Spleen (tissue), 11 donors: Measurements from ENCODE around the gene RIPK3. TPM values are rescaled to one million over a fixed set of nuclear protein-coding genes. Genes with fewer than 3 reads are reported as not detected.
A peak's percentile ranks its signal among the peaks of the same experiment; 100 is the strongest.

Experiments used
- DNase-seq: peaks from one replicate; pipeline ENCODE4 v3.0.0-alpha.2; 2020
- H3K27ac ChIP-seq, 8 donors: fragments of 200-600 bp; sonication (generic) in 7 of 8; 1 replicate in 4 of 8; 2 replicates in 4 of 8; pipeline versions ENCODE4 v1.5.0 to v1.8.0; 2016 to 2021; ENCODE audit warnings: inconsistent platforms in 4 of 8, mild to moderate bottlenecking in 4 of 8, moderate library complexity in 1 of 8
- H3K27me3 ChIP-seq, 7 donors: fragments of 200-600 bp; sonication (generic) in 6 of 7; replicated peaks in 1 of 7; 1 replicate in 4 of 7; 2 replicates in 3 of 7; pipeline versions ENCODE4 v1.5.0 to v1.8.0; 2016 to 2021; ENCODE audit warnings: inconsistent platforms in 3 of 7, mild to moderate bottlenecking in 1 of 7
- H3K36me3 ChIP-seq, 6 donors: fragments of 200-600 bp; sonication (generic) in 5 of 6; 1 replicate in 4 of 6; 2 replicates in 2 of 6; pipeline versions ENCODE4 v1.5.0 to v1.8.0; 2016 to 2021; ENCODE audit warnings: inconsistent platforms in 2 of 6
- H3K4me1 ChIP-seq, 6 donors: fragments of 200-600 bp; sonication (generic) in 5 of 6; 1 replicate in 3 of 6; 2 replicates in 3 of 6; pipeline versions ENCODE4 v1.5.0 to v1.8.0; 2016 to 2021; ENCODE audit warnings: inconsistent platforms in 3 of 6
- H3K4me3 ChIP-seq, 8 donors: fragments of 200-600 bp; sonication (generic) in 7 of 8; 1 replicate in 4 of 8; 2 replicates in 4 of 8; pipeline versions ENCODE4 v1.5.0 to v1.8.0; 2016 to 2021; ENCODE audit warnings: inconsistent platforms in 4 of 8, mild to moderate bottlenecking in 4 of 8, moderate library complexity in 2 of 8
- H3K9me3 ChIP-seq, 8 donors: fragments of 200-600 bp; sonication (generic) in 7 of 8; 1 replicate in 4 of 8; 2 replicates in 4 of 8; pipeline versions ENCODE4 v1.5.0 to v1.8.0; 2016 to 2021; ENCODE audit warnings: inconsistent platforms in 4 of 8
- CTCF ChIP-seq, 11 experiments: fragments of 200-600 bp in 7 of 11; fragments of 450-650 bp in 4 of 11; sonication (generic) in 4 of 11; IDR thresholded peaks in 8 of 11; conservative IDR thresholded peaks in 3 of 11; 1 replicate in 7 of 11; 2 replicates in 4 of 11; pipeline versions ENCODE4 v1.4.0 to v1.8.0; 2016 to 2021; ENCODE audit warnings: antibody characterized with exemption in 11 of 11, inconsistent platforms in 4 of 11, mild to moderate bottlenecking in 1 of 11
- POLR2A ChIP-seq, 3 donors: fragments of 450-650 bp; IDR thresholded peaks; one replicate each; pipeline ENCODE4 v1.5.1; 2017; ENCODE audit warnings: antibody characterized with exemption in 3 of 3, mild to moderate bottlenecking in 1 of 3
- POLR2AphosphoS5 ChIP-seq, 3 donors: sonication (generic); formaldehyde crosslinking; IDR thresholded peaks; one replicate each; pipeline ENCODE4 v1.5.1; 2017; ENCODE audit warnings: antibody characterized with exemption in 3 of 3
- WGBS, 5 donors: extraction: QIAGEN DNeasy Blood & Tissue Kit in 3 of 5; methylation state at CpG; one replicate each; pipeline versions ENCODE4 v1.1.5 to v1.1.7; 2013 to 2018; 5-methylcytosine and 5-hydroxymethylcytosine counted together
- intact Hi-C: fragments of 100-400 bp; cut with DNase I; formaldehyde crosslinking; loops from one replicate; pipeline ENCODE4 v1.15.0; 2023; ENCODE audit warnings: low total_unique reads
- polyA plus RNA-seq, 3 donors: library from polyadenylated mRNA; stranded (reverse); fragments of 200-250 nt; gene quantifications; one replicate each; pipeline ENCODE4 v1.2.1, GENCODE V29; 2013
- total RNA-seq, 7 donors: library from RNA; depleted of rRNA in 3 of 7; stranded (reverse); fragments of >200 nt in 3 of 7; fragmentation: NEBNext Ultra II Directional in 4 of 7; extraction: Animal tissue kit (Norgen Biotek cat#: 25700) in 4 of 7; gene quantifications; one replicate each; pipeline versions ENCODE4 v1.1.0 to v1.2.1, GENCODE V29; 2016 to 2021
- donor health status: healthy with polysubstance abuse.
- donor health status: DM: no; HTN: no; CAD: no; lungs with moderate emphysema.
- donor health status: DM: no; HTN: no; CAD: no.
- donor health status: Bipolar disorder and iron deficiency.
- donor health status: healthy.
- donor health status: DM: no; HTN: no; CAD: no.
- donor health status: DM: yes; HTN: yes; CAD: no.

The RIPK3 gene
- total and polyA plus RNA-seq, 10 donors = 14.0 to 42.4 (median 28.4) TPM

- WGBS, 5 donors = 84 to 87% (median 86%) methylated on average over 10 to 11 of the region's 11 CpGs
- intact Hi-C loops = no loop called here
- peaks cover 4 to 76% (median 58%) of the 10 kb centered on the region in 6 donors for H3K36me3 ChIP-seq
Measured at GRCh38 chr14:24307156-24307574, 32.6 kb downstream of the RIPK3 start.

GRCh38 chr14:24304019-24304387 lies 35.8 kb downstream of the RIPK3 start:
- no peak for TF ChIP-seq POLR2A (IDR thresholded peaks at IDR 0.05)
- peak in 1 of 3 donors; percentile 35 for TF ChIP-seq POLR2AphosphoS5 (IDR thresholded peaks at IDR 0.05)
- no peak for TF ChIP-seq CTCF (IDR thresholded peaks at IDR 0.05 in 8 of 11, conservative IDR thresholded peaks at IDR 0.05 in 3 of 11)
- no peak for DNase-seq
- Histone ChIP-seq H3K4me3 (no peak overlapping the region), H3K27me3 (no peaks in the 10 kb centered on the region), H3K27ac (peak overlapping the region in 3 of 8 donors; percentile 34 to 64 (median 40)), H3K4me1 (peaks cover 23 to 90% (median 64%) of the 10 kb centered on the region in 6 donors), H3K9me3 (no peaks in the 10 kb centered on the region), H3K36me3 (peaks cover 4 to 79% (median 65%) of the 10 kb centered on the region in 6 donors)
- intact Hi-C loops = no loop called here
- 95 to 99% (median 96%) methylated on average over 11 of the region's 11 CpGs for WGBS, 5 donors

More at GRCh38 chr14:24307156-24307574, 32.6 kb downstream of the RIPK3 start:
- peak overlapping the region in 2 of 8 donors; percentile 98 for H3K27ac ChIP-seq
- peak; percentile 69 for DNase-seq
- H3K27me3 ChIP-seq = no peaks in the 10 kb centered on the region
- H3K4me1 ChIP-seq = peaks cover 26 to 92% (median 67%) of the 10 kb centered on the region in 6 donors
- TF ChIP-seq POLR2A (IDR thresholded peaks at IDR 0.05) = no peak
- TF ChIP-seq POLR2AphosphoS5 (IDR thresholded peaks at IDR 0.05) = no peak
- no peak for TF ChIP-seq CTCF (IDR thresholded peaks at IDR 0.05 in 8 of 11, conservative IDR thresholded peaks at IDR 0.05 in 3 of 11)
- H3K4me3 ChIP-seq = no peak overlapping the region
- no peaks in the 10 kb centered on the region for H3K9me3 ChIP-seq

DNA sequence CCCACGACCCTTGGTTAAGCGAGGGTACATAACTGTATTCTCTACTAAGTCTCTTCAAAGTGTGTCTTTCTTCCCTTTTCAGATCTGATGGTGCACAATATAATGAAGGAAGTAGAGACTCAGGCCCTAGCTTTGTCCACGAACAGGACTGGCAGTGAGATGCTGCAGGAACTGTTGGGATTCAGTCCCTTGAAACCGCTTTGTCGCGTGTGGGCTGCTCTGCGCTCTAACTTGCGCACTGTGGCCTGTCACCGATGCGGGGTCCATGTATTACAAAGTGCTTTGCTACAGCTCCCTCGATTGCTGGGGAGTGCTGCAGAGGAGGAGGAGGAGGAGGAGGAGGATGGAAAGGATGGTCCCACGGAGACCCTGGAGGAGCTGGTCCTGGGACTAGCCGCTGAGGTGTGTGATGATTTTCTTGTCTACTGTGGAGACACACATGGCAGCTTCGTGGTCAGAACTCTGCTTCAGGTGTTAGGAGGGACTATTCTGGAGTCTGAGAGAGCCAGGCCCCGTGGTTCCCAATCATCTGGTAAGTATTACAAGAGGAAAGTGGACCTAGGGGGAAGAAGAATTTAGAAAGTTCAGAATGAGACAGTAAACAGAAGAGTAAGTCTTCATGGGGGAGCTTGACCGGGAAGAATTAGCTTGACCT lies 39.3 kb downstream of the RIPK3 start:
- no peak for DNase-seq
- TF ChIP-seq POLR2AphosphoS5 (IDR thresholded peaks at IDR 0.05) (no peak), CTCF (IDR thresholded peaks at IDR 0.05 in 8 of 11, conservative IDR thresholded peaks at IDR 0.05 in 3 of 11) (no peak), POLR2A (IDR thresholded peaks at IDR 0.05) (no peak)
- 34 to 42% (median 36%) methylated on average over 16 of the region's 16 CpGs for WGBS, 5 donors
- Histone ChIP-seq H3K27me3 (no peaks in the 10 kb centered on the region), H3K9me3 (no peaks in the 10 kb centered on the region), H3K4me1 (peaks cover 31 to 81% (median 69%) of the 10 kb centered on the region in 6 donors), H3K4me3 (peak overlapping the region; percentile 87 to 99 (median 96)), H3K36me3 (peaks cover 4 to 60% (median 49%) of the 10 kb centered on the region in 6 donors), H3K27ac (peak overlapping the region; percentile 85 to 95 (median 90))
- intact Hi-C loops = no loop called here
